ENCODE data around the gene TOB1. TPM values are rescaled to one million over a fixed set of nuclear protein-coding genes. Genes with fewer than 3 reads are reported as not detected.
A peak's percentile ranks its signal among the peaks of the same experiment; 100 is the strongest.

TOB1 gene
- total RNA-seq, 1 experiment from 2014 or later: 7.0 TPM

GRCh38 chr17:50845240-50846147 lies 20.7 kb downstream of the TOB1 start:
- no peak for DNase-seq (ENCODE audit: low spot score)

- no peak for DNase-seq (ENCODE audit: low spot score)
Observed at GRCh38 chr17:50844117-50844700, 21.9 kb downstream of the TOB1 start.

- DNase-seq (ENCODE audit: low spot score): no peak
Observed at GRCh38 chr17:50843150-50843905, 22.8 kb downstream of the TOB1 start.

- no peak for DNase-seq (ENCODE audit: low spot score)
Observed at GRCh38 chr17:50842506-50843149, 23.5 kb downstream of the TOB1 start.

GRCh38 chr17:50841949-50842354 lies 24.2 kb downstream of the TOB1 start:
- peak; percentile 71 for DNase-seq (ENCODE audit: low spot score)

GRCh38 chr17:50841277-50841948 lies 24.7 kb downstream of the TOB1 start:
- no peak for DNase-seq (ENCODE audit: low spot score)

GRCh38 chr17:50840311-50840851 lies 25.8 kb downstream of the TOB1 start:
- no peak for DNase-seq (ENCODE audit: low spot score)

- no peak for DNase-seq (ENCODE audit: low spot score)
Observed at GRCh38 chr17:50839591-50840310, 26.4 kb downstream of the TOB1 start.

- DNase-seq (ENCODE audit: low spot score): no peak
Observed at GRCh38 chr17:50837980-50838954, 27.9 kb downstream of the TOB1 start.

GRCh38 chr17:50837286-50837979 lies 28.7 kb downstream of the TOB1 start:
- DNase-seq (ENCODE audit: low spot score): no peak

- no peak for DNase-seq (ENCODE audit: low spot score)
Observed at GRCh38 chr17:50836826-50837225, 29.3 kb downstream of the TOB1 start.

GRCh38 chr17:50835301-50836234 lies 30.6 kb downstream of the TOB1 start, which contains the start of gene WFIKKN2:
TSS of gene WFIKKN2 (plus strand) at chr17:50835586. CDS start at chr17:50835938, 352 bp downstream.
- no peak for DNase-seq (ENCODE audit: low spot score)

- DNase-seq (ENCODE audit: low spot score): no peak
Observed at GRCh38 chr17:50834429-50835300, 31.5 kb downstream of the TOB1 start.

GRCh38 chr17:50833510-50834428 lies 32.4 kb downstream of the TOB1 start:
- no peak for DNase-seq (ENCODE audit: low spot score)

GRCh38 chr17:50832864-50833381 lies 33.2 kb downstream of the TOB1 start:
- no peak for DNase-seq (ENCODE audit: low spot score)
